NB4 (cell line): ENCODE results near the gene PRRG4.

ENCODE experiments used
- CTCF ChIP-seq: IDR thresholded peaks from one replicate; pipeline ENCODE4 v1.5.1; 2012; ENCODE audit warnings: low read depth, low read length
- POLR2A ChIP-seq: IDR thresholded peaks from 2 replicates; pipeline ENCODE4 v1.6.1; 2011; ENCODE audit warnings: mild to moderate bottlenecking; ENCODE audit not compliant: insufficient read length; ENCODE audit errors: extremely low read depth
- TF ChIP-seq, protein P1 (sequence below): IDR thresholded peaks from 2 replicates; pipeline ENCODE4 v1.6.1; 2011; ENCODE audit warnings: low read depth, low read length

- TF ChIP-seq CTCF, result no peak
- TF ChIP-seq, protein P1, sequence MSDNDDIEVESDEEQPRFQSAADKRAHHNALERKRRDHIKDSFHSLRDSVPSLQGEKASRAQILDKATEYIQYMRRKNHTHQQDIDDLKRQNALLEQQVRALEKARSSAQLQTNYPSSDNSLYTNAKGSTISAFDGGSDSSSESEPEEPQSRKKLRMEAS, result no peak
- TF ChIP-seq POLR2A, result no peak
Observed at GRCh38 chr11:32858731-32859130, 29.0 kb downstream of the PRRG4 start.
